ENCODE data around the gene NOSTRIN. TPM values are rescaled to one million over a fixed set of nuclear protein-coding genes. Genes with fewer than 3 reads are reported as not detected.

Gene NOSTRIN
- total RNA-seq, 4 donors from 2014 or later = 12.5 to 22.5 (median 16.1) TPM

- no peaks in the 10 kb centered on the region for H3K27me3 ChIP-seq
- TF ChIP-seq, protein P1, sequence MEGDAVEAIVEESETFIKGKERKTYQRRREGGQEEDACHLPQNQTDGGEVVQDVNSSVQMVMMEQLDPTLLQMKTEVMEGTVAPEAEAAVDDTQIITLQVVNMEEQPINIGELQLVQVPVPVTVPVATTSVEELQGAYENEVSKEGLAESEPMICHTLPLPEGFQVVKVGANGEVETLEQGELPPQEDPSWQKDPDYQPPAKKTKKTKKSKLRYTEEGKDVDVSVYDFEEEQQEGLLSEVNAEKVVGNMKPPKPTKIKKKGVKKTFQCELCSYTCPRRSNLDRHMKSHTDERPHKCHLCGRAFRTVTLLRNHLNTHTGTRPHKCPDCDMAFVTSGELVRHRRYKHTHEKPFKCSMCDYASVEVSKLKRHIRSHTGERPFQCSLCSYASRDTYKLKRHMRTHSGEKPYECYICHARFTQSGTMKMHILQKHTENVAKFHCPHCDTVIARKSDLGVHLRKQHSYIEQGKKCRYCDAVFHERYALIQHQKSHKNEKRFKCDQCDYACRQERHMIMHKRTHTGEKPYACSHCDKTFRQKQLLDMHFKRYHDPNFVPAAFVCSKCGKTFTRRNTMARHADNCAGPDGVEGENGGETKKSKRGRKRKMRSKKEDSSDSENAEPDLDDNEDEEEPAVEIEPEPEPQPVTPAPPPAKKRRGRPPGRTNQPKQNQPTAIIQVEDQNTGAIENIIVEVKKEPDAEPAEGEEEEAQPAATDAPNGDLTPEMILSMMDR (IDR thresholded peaks at IDR 0.05) = no peak
- no peak for TF ChIP-seq POLR2AphosphoS5 (IDR thresholded peaks at IDR 0.05)
- 71 to 77% methylated on average over 2 to 3 of the region's 5 CpGs for WGBS, 2 donors (ENCODE audit: low coverage in 1 of 2)
- H3K4me1 ChIP-seq = no peaks in the 10 kb centered on the region
- H3K4me3 ChIP-seq = peak overlapping the region; percentile 27
- H3K9me3 ChIP-seq = no peaks in the 10 kb centered on the region
- H3K27ac ChIP-seq = peak overlapping the region; percentile 9 to 44 (median 30)
- no peaks in the 10 kb centered on the region for H3K36me3 ChIP-seq
- ATAC-seq = no peak
Observed at GRCh38 chr2:168802859-168803725, 655 bp downstream of the NOSTRIN start.

GRCh38 chr2:168804214-168804613 lies 1.8 kb downstream of the NOSTRIN start:
- peak; percentile 17 for ATAC-seq
- TF ChIP-seq POLR2AphosphoS5 (IDR thresholded peaks at IDR 0.05) (peak; percentile 7), EP300 (IDR thresholded peaks at IDR 0.05) (no peak), POLR2A (IDR thresholded peaks at IDR 0.05) (no peak)
- TF ChIP-seq, protein P1 (IDR thresholded peaks at IDR 0.05) = no peak
- no peak overlapping the region for H3K27ac ChIP-seq
- H3K27me3 ChIP-seq = no peaks in the 10 kb centered on the region
- H3K9me3 ChIP-seq = no peaks in the 10 kb centered on the region
- H3K4me1 ChIP-seq = no peaks in the 10 kb centered on the region
- WGBS, 2 donors (ENCODE audit: low coverage in 1 of 2) = 75 to 90% methylated on average over 2 to 3 of the region's 3 CpGs
- H3K36me3 ChIP-seq = no peaks in the 10 kb centered on the region
- peak overlapping the region in 1 of 2 donors; percentile 27 for H3K4me3 ChIP-seq

GRCh38 chr2:168805615-168806014 lies 3.2 kb downstream of the NOSTRIN start:
- no peak overlapping the region for H3K4me3 ChIP-seq
- no peak overlapping the region for H3K27ac ChIP-seq
- no peaks in the 10 kb centered on the region for H3K36me3 ChIP-seq
- H3K27me3 ChIP-seq = no peaks in the 10 kb centered on the region
- WGBS, 2 donors (ENCODE audit: low coverage in 1 of 2) = 90 to 100% methylated on average over 1 to 4 of the region's 7 CpGs
- no peak for ATAC-seq
- TF ChIP-seq POLR2AphosphoS5 (IDR thresholded peaks at IDR 0.05) = no peak
- TF ChIP-seq, protein P1 (IDR thresholded peaks at IDR 0.05) = no peak
- TF ChIP-seq EP300 (IDR thresholded peaks at IDR 0.05) = no peak
- no peak for TF ChIP-seq POLR2A (IDR thresholded peaks at IDR 0.05)
- no peaks in the 10 kb centered on the region for H3K9me3 ChIP-seq
- H3K4me1 ChIP-seq = no peaks in the 10 kb centered on the region

DNA sequence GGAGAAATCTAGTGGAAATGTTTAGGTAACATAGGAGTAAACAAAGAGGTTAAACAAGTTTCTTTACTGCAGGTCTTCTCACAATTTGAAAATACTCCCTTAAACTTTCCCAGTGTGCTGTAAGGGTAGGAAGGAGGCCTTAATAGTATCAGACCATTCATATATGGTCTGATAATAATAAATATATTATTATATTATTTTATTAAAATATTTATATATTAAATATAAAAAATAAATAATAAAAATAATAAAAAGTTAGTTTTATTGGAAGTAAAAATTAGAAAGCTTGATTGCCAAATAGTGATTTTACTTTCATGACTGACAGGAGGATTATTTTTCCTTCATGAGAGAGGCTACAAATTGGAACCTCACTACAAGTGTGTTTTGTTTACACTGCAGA lies 7.1 kb downstream of the NOSTRIN start:
- no peak overlapping the region for H3K27ac ChIP-seq
- no peaks in the 10 kb centered on the region for H3K9me3 ChIP-seq
- H3K27me3 ChIP-seq = no peaks in the 10 kb centered on the region
- no peak for ATAC-seq
- H3K4me3 ChIP-seq = no peak overlapping the region
- no peaks in the 10 kb centered on the region for H3K36me3 ChIP-seq
- H3K4me1 ChIP-seq = no peaks in the 10 kb centered on the region
- no peak for TF ChIP-seq POLR2AphosphoS5 (IDR thresholded peaks at IDR 0.05)
- TF ChIP-seq POLR2A (IDR thresholded peaks at IDR 0.05) = no peak
- TF ChIP-seq EP300 (IDR thresholded peaks at IDR 0.05) = no peak
- TF ChIP-seq, protein P1 (IDR thresholded peaks at IDR 0.05) = no peak

DNA sequence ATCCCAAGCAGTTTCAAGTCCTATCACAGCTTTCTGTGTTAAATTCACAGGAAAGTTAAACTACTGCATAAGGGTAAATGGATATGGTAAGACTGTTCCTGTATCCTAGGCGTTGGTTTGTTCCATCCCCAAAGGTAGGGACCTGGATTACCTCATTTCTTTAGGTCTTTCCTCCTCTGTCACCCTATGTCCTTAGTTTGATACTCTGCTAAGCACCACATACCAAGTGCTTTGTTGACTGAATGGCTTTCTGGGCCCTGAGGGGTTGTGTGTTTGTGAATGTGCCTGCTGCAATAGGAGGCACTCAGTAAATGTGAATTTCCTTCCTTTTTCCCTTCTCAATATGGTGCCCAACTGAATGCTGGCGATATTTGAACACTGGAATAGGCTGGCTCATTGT lies 7.8 kb downstream of the NOSTRIN start:
- 90 to 100% methylated on average over 2 of the region's 2 CpGs for WGBS, 2 donors (ENCODE audit: low coverage in 1 of 2)
- H3K36me3 ChIP-seq = no peaks in the 10 kb centered on the region

More for the DNA sequence above, 7.8 kb downstream of the NOSTRIN start:
- ATAC-seq = no peak
- no peak overlapping the region for H3K27ac ChIP-seq
- no peaks in the 10 kb centered on the region for H3K4me1 ChIP-seq
- H3K4me3 ChIP-seq = no peak overlapping the region
- TF ChIP-seq, protein P1 (IDR thresholded peaks at IDR 0.05) = no peak
- TF ChIP-seq EP300 (IDR thresholded peaks at IDR 0.05) (no peak), POLR2A (IDR thresholded peaks at IDR 0.05) (no peak), POLR2AphosphoS5 (IDR thresholded peaks at IDR 0.05) (no peak)
- no peaks in the 10 kb centered on the region for H3K27me3 ChIP-seq
- H3K9me3 ChIP-seq = no peaks in the 10 kb centered on the region

All from gastroesophageal sphincter (tissue), 4 donors.